ENCODE results near the gene TPPP. TPM values are rescaled to one million over a fixed set of nuclear protein-coding genes. Genes with fewer than 3 reads are reported as not detected.

Gene TPPP
- total and polyA plus RNA-seq, 9 donors = 3.6 to 14.2 (median 7.0) TPM

DNA sequence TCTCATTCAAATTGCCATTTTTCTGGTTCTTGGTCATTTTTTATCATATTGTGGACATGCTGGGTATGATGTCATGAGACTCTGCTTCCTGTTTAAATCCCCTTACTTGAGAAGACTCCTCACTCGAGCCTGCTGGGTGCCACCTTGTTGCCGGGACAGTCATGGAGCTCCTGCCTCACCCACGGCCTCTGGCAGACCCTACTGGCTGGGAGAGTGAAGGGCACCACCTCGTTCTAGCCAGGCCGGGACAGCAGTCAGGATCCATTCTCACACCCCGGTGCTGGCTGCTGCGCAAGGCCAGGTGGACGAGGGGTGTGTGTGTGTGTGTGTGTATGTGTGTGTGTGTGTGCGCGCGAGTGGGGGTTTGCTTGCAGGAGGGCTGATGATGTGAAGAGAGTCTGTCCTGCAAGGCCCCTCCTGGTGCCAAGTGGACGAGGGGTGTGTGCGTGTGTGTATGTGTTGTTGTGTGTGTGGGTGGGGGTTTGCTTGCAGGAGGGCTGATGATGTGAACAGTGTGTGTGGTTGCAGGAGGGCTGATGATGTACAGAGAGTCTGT lies 76.6 kb downstream of the TPPP start:
- peaks cover 4% of the 10 kb centered on the region for H3K9me3 ChIP-seq (replicated peaks; ENCODE audit: control insufficient read depth, low read depth, low read length)
- 61% methylated on average over 7 of the region's 13 CpGs for WGBS (ENCODE audit: insufficient coverage)
- no peaks in the 10 kb centered on the region for H3K27me3 ChIP-seq (ENCODE audit: control insufficient read depth, insufficient read depth, low read length)
- no peak overlapping the region for H3K4me3 ChIP-seq (ENCODE audit: low read length)
- DNase-seq = no peak
- H3K27ac ChIP-seq (ENCODE audit: low read length) = no peak overlapping the region
- H3K36me3 ChIP-seq (ENCODE audit: control insufficient read depth, insufficient read depth, low read length) = peaks cover 26% of the 10 kb centered on the region
- H3K4me1 ChIP-seq (ENCODE audit: control insufficient read depth, insufficient read depth, low read length) = peaks cover 7% of the 10 kb centered on the region

DNA sequence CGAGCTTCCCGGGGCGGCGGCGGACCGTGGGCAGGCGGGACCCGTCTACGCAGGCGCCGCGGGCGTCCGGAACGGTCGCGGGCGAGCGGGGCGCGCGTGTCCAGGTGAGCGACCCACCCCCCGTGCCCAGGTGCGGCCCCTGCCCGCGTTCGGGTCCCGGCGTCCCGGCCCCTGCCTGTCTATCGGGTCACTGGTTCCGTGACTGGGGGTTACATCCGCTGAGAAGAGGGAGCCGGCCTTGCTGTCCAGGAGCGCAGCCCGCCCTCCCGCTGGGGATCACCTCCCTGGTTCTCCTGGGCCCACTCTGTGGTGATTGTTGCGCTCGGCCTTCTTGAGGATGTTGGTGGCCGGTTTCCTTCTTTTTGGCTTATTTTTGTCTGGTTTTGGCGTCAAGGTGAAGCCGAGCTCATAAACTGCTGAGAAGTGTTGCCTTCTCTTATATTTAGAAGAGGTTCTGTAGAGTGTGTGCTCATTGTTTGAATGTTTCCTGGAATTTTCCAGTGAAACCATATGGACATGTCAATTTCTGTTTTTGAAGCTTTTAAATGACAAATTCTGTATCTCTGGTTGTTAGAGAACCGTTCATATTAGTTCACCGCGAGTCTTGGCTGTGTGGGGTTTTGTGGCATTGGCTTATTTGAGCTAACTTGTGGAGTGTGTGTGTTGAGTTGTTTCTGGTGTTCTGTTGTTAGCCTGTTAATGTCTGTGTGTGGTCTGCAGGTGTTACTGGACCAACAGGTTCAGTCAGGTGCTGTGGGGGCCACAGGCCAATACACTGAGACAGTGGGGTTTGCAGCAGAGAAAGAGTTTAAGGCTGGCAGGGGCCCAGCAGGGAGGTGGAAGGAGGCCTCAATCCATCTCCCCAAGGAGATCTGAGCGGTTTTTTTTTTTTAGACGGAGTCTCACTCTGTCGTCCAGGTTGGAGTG lies 80.4 kb downstream of the TPPP start:
- 6% methylated on average over 43 of the region's 49 CpGs for WGBS (ENCODE audit: insufficient coverage)
- Histone ChIP-seq H3K4me3 (ENCODE audit: low read length) (peak overlapping the region; percentile 60), H3K9me3 (replicated peaks; ENCODE audit: control insufficient read depth, low read depth, low read length) (peaks cover 4% of the 10 kb centered on the region), H3K27me3 (ENCODE audit: control insufficient read depth, insufficient read depth, low read length) (peaks cover 2% of the 10 kb centered on the region), H3K27ac (ENCODE audit: low read length) (no peak overlapping the region), H3K36me3 (ENCODE audit: control insufficient read depth, insufficient read depth, low read length) (no peaks in the 10 kb centered on the region), H3K4me1 (ENCODE audit: control insufficient read depth, insufficient read depth, low read length) (peaks cover 13% of the 10 kb centered on the region)
- no peak for DNase-seq

DNA sequence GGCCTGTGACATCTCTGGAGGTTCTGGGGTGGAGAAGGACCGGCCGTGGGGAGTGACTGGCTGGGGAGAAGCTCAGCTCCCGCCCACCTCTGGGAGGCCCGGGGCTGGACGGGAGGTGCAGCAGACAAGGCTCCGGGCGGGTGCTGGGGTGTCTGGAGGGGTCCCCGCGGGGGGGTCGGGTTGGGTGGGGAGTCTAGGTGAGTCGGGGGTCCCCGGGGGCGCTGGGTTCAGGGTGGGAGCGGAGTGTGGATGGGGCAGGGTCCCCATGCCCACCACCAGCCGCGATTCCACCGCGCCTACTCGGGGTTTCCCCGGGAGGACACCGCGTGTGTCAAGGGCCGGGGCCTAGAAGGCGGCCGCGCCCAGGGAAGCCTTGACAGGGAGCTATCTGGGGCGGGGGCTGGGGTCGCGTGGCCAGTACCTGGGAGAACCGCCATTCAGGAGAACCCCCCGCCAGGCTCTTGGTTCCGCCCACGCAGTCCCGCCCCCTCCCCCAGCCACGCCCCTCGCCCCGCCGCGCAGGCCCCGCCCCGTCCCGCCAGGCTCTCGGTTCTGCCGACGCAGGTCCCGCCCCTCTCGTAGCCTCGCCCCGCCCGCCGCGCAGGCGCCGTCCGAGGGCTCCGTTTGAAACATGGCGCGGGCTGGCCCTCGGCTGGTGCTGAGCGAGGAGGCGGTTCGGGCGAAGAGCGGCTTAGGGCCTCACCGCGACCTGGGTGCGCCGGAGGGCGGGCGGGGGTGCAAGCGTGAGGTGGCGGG lies 81.2 kb downstream of the TPPP start, which contains the start of gene CEP72:
Gene CEP72, plus strand, starts transcription at position 610 of the 756 bp plus-strand sequence. Its CDS starts 22 bp downstream, at position 632.
- H3K27me3 ChIP-seq (ENCODE audit: control insufficient read depth, insufficient read depth, low read length) = peaks cover 2% of the 10 kb centered on the region
- H3K36me3 ChIP-seq (ENCODE audit: control insufficient read depth, insufficient read depth, low read length) = no peaks in the 10 kb centered on the region
- H3K4me3 ChIP-seq (ENCODE audit: low read length) = peak within 1 kb of the TSS; percentile 81
- no peak within 1 kb of the TSS for H3K27ac ChIP-seq (ENCODE audit: low read length)
- peak; percentile 94 for DNase-seq
- WGBS (ENCODE audit: insufficient coverage) = 1% methylated on average over 27 of the region's 72 CpGs
- peaks cover 4% of the 10 kb centered on the region for H3K9me3 ChIP-seq (replicated peaks; ENCODE audit: control insufficient read depth, low read depth, low read length)
- H3K4me1 ChIP-seq (ENCODE audit: control insufficient read depth, insufficient read depth, low read length) = peaks cover 13% of the 10 kb centered on the region

DNA sequence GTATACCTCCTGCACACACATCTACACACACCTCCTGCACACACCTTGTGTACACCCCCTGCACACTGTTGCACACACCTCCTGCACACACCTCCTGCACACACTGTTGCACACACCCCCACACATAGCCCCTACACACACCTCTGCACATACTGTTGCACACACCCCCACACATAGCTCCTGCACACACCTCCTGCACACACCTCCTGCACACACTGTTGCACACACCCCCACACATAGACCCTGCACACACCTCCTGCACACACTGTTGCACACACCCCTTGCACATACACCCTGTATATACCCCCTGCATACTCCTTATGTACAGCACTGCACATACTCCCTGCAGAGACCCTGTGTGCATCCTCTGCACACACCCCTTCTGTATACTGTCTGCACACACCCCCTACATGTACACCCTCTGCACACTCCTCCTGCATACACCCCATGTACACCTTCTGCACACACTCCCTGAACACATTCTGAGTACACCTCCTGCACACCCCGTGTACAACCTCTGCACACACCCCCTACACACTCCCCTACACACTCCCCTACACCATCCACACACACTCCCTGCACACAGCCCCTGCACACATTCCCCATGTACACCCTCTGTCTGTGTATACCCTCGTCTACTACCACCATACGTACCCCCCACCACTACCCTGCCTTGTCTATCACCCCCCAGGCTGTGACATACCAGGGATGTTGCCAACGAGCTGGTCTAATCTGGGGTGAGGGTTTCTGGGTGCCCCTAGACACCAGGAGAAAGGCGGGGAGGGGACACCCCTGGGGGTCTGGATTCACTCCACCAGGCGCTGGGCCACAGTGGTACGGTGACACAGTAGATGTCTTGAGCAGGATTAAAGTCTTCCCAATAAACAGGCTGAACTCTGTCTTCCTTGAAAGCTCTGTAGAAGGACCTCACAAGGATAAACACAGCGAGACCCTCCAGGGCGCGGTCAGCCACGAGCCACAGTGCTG lies 82.1 kb downstream of the TPPP start:
- H3K4me1 ChIP-seq (ENCODE audit: control insufficient read depth, insufficient read depth, low read length) = peaks cover 13% of the 10 kb centered on the region
- peaks cover 2% of the 10 kb centered on the region for H3K27me3 ChIP-seq (ENCODE audit: control insufficient read depth, insufficient read depth, low read length)
- DNase-seq = no peak
- 39% methylated on average over 8 of the region's 11 CpGs for WGBS (ENCODE audit: insufficient coverage)
- H3K4me3 ChIP-seq (ENCODE audit: low read length) = peak overlapping the region; percentile 81
- H3K9me3 ChIP-seq (replicated peaks; ENCODE audit: control insufficient read depth, low read depth, low read length) = peaks cover 4% of the 10 kb centered on the region
- H3K36me3 ChIP-seq (ENCODE audit: control insufficient read depth, insufficient read depth, low read length) = no peaks in the 10 kb centered on the region
- no peak overlapping the region for H3K27ac ChIP-seq (ENCODE audit: low read length)

DNA sequence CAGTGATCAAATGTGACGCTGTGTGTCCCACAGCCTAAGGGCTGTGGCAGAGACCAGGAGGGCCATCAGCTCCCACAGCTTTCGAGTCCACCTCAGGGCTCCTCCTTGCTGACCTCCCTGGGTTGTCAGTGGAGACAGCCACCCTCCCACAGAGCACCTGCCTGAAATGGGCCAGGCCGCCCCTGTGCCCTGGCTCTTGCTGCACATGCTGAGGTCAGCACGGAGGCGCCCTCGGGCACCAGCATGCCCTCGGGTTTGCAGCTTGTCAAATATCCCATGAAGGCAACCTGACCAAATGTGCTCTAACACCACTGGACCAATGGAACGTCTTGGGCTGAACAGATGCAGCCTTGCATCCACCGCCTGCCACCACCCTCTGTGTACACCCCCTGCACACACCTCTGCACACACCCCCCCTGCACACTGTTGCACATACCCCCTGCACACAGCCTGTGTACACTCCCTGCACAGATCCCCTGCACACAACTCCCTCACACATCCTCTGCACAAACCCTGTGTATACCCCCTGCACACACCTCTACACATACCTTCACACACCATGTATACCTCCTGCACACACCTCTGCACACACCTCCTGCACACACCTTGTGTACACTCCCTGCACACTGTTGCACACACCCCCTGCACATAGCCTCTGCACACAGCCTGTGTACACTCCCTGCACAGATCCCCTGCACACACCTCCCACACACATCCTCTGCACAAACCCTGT lies 83.0 kb downstream of the TPPP start:
- H3K27ac ChIP-seq (ENCODE audit: low read length) = no peak overlapping the region
- H3K36me3 ChIP-seq (ENCODE audit: control insufficient read depth, insufficient read depth, low read length) = no peaks in the 10 kb centered on the region
- no peak for DNase-seq
- no peak overlapping the region for H3K4me3 ChIP-seq (ENCODE audit: low read length)
- peaks cover 13% of the 10 kb centered on the region for H3K4me1 ChIP-seq (ENCODE audit: control insufficient read depth, insufficient read depth, low read length)
- peaks cover 2% of the 10 kb centered on the region for H3K9me3 ChIP-seq (replicated peaks; ENCODE audit: control insufficient read depth, low read depth, low read length)
- 85% methylated on average over 8 of the region's 9 CpGs for WGBS (ENCODE audit: insufficient coverage)
- H3K27me3 ChIP-seq (ENCODE audit: control insufficient read depth, insufficient read depth, low read length) = peaks cover 2% of the 10 kb centered on the region

Other genes with a start within 250 kb of the TPPP start
- 1.2 TPM for gene SLC9A3, start 168.9 kb downstream of the TPPP start, total RNA-seq
- gene SLC9A3, start 168.9 kb downstream of the TPPP start, polyA plus RNA-seq (ENCODE audit: insufficient read depth in 1 of 8, insufficient read length in 8 of 8, low replicate concordance in 1 of 8) = 1 to 10 TPM; 2.1 to 8.2 (median 3.2) TPM
- gene CEP72, start 81.0 kb downstream of the TPPP start, total RNA-seq = 3.0 TPM
- gene CEP72, start 81.0 kb downstream of the TPPP start, polyA plus RNA-seq (ENCODE audit: insufficient read depth in 1 of 8, insufficient read length in 8 of 8, low replicate concordance in 1 of 8) = 1 to 10 TPM; 3.8 to 5.1 (median 4.3) TPM
- gene ZDHHC11B, start 91.4 kb upstream of the TPPP start, total RNA-seq = 3.8 TPM
- gene ZDHHC11B, start 91.4 kb upstream of the TPPP start, polyA plus RNA-seq (ENCODE audit: insufficient read depth in 1 of 8, insufficient read length in 8 of 8, low replicate concordance in 1 of 8) = 10 to 100 TPM in 5 of 8 donors, 1 to 10 TPM in 3; 4.8 to 51.1 (median 11.4) TPM
- 2.8 TPM for gene ZDHHC11, start 157.6 kb upstream of the TPPP start, total RNA-seq
- 10 to 100 TPM in 5 of 8 donors, 1 to 10 TPM in 3; 3.3 to 24.9 (median 10.6) TPM for gene ZDHHC11, start 157.6 kb upstream of the TPPP start, polyA plus RNA-seq (ENCODE audit: insufficient read depth in 1 of 8, insufficient read length in 8 of 8, low replicate concordance in 1 of 8)
- gene BRD9, start 199.4 kb upstream of the TPPP start, total RNA-seq = 29.7 TPM
- 10 to 100 TPM; 26.4 to 33.5 (median 30.5) TPM for gene BRD9, start 199.4 kb upstream of the TPPP start, polyA plus RNA-seq (ENCODE audit: insufficient read depth in 1 of 8, insufficient read length in 8 of 8, low replicate concordance in 1 of 8)
- gene TRIP13, start 199.5 kb upstream of the TPPP start, total RNA-seq = 5.7 TPM
- 10 to 100 TPM in 2 of 8 donors, 1 to 10 TPM in 6; 5.9 to 10.8 (median 8.3) TPM for gene TRIP13, start 199.5 kb upstream of the TPPP start, polyA plus RNA-seq (ENCODE audit: insufficient read depth in 1 of 8, insufficient read length in 8 of 8, low replicate concordance in 1 of 8)

Measured in muscle of leg (tissue), 11 donors.